ENCODE results near the gene PCGF5. TPM values are rescaled to one million over a fixed set of nuclear protein-coding genes. Genes with fewer than 3 reads are reported as not detected.
"Not testable (repeated sequence)": the region's sequence is repeated elsewhere in the genome, so short reads cannot be mapped to it uniquely, and the experiment has no call there.

Gene PCGF5
- total RNA-seq = 39.8 TPM

DNA sequence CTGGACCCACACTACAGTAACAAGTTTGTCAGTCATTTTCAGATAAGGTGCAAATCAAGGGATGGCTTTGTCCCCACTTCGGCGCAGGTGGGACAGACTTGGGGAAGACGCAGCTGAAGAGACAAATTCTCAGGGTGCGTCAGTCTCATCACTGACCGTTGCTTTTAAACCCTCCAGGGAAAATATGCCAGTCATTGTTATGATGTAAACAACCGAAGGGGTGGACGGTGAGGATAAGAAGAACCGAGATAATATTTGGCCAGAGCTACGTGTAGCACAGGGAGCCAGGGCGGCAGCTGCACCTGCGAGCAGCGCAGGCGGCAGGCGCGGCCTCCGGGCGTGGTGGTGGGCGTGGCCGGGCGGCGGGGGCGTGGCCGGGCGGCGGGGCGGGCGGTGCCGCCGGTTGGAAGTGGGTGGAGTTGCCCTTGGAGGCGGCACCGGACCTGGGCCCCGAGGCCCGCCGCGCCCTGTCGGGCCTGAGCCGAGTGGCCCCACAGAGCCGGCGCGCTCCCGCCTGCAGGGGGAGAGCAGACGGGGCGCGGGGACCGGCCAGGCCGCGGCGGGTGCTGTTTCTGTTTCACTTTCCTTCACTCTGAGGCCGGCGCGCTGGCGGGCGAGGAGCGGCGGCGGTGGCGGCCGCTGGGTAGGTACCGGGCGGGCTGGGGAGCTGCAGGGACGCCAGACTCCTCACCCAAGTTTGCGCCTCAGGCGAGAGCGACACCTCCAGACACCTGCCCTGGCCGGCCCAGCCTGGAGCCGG, at the start of gene PCGF5:
TSS of gene PCGF5 (plus strand) at position 470 of the 760 bp plus-strand sequence. CDS start 2,209 bp downstream, outside the sequence.
- Histone ChIP-seq H3K9me3 (no peaks in the 10 kb centered on the region), H3K36me3 (peaks cover 0 to 3% of the 10 kb centered on the region in 2 donors), H3K27ac (peak within 1 kb of the TSS; percentile 88 to 99), H3K27me3 (no peaks in the 10 kb centered on the region), H3K4me3 (peak within 1 kb of the TSS; percentile 75 to 100), H3K4me1 (peaks cover 8 to 29% of the 10 kb centered on the region in 2 donors)
- intact Hi-C loops (cut with DNase I) = loop anchor here (1.0 to 2.0 kb wide), 3 partner anchors 24 to 56 kb away; no protein-coding TSS in a partner anchor
- peak; percentile 60 to 94 for DNase-seq (ENCODE audit: low spot score in 2 of 2)
- TF ChIP-seq, protein P1, sequence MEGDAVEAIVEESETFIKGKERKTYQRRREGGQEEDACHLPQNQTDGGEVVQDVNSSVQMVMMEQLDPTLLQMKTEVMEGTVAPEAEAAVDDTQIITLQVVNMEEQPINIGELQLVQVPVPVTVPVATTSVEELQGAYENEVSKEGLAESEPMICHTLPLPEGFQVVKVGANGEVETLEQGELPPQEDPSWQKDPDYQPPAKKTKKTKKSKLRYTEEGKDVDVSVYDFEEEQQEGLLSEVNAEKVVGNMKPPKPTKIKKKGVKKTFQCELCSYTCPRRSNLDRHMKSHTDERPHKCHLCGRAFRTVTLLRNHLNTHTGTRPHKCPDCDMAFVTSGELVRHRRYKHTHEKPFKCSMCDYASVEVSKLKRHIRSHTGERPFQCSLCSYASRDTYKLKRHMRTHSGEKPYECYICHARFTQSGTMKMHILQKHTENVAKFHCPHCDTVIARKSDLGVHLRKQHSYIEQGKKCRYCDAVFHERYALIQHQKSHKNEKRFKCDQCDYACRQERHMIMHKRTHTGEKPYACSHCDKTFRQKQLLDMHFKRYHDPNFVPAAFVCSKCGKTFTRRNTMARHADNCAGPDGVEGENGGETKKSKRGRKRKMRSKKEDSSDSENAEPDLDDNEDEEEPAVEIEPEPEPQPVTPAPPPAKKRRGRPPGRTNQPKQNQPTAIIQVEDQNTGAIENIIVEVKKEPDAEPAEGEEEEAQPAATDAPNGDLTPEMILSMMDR (IDR thresholded peaks at IDR 0.05) = peak; percentile 11 to 53 (median 22)

DNA sequence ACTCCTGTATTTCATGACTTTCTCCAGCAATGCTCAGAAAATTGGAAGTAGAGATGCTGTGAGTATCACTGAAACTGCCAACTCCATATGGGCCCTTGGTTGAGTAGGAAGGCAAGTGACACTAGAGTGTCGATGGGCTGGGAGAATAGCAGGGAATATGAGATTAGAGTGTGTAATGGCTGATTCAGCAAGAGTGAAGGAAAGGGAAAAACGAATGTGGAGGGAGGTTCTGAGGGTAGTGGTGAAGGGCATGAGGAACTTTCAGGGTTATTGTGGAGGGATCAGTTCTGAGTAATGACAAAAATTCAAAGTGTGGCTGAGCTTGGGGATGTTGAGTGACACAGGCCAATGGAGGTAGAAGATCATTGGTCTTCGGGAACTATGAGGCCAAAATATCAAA, 49.0 kb upstream of the PCGF5 start:
- no peak overlapping the region for H3K4me3 ChIP-seq
- no peak overlapping the region for H3K27ac ChIP-seq
- DNase-seq (ENCODE audit: low spot score in 2 of 2) = no peak
- no peaks in the 10 kb centered on the region for H3K9me3 ChIP-seq
- H3K36me3 ChIP-seq = no peaks in the 10 kb centered on the region
- intact Hi-C loops (cut with DNase I) = no loop called here
- H3K27me3 ChIP-seq = no peaks in the 10 kb centered on the region
- peaks cover 0 to 2% of the 10 kb centered on the region in 2 donors for H3K4me1 ChIP-seq
- TF ChIP-seq, protein P1 (IDR thresholded peaks at IDR 0.05) = no peak

DNA sequence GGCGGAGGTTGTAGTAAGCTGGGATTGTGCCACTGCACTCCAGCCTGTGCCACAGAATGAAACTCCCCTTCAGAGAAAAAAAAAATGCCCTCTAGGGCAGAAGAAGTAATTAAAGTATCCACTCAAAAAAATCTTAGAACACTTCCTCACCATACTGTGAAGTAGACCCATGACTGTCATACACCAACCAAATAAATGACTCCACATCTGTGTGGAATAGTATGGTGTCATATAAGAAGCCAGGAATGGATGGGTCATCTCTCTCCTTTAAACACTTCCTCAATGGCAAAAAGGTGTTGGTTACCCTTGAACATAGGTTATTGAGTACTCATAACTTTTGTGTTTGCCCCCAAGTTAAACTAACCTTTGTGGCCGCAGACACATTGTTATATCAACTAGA, 48.1 kb upstream of the PCGF5 start:
- H3K9me3 ChIP-seq = no peaks in the 10 kb centered on the region
- intact Hi-C loops (cut with DNase I) = no loop called here
- peak overlapping the region in 1 of 2 donors; percentile 20 for H3K27ac ChIP-seq
- H3K36me3 ChIP-seq = no peaks in the 10 kb centered on the region
- H3K4me3 ChIP-seq = no peak overlapping the region
- TF ChIP-seq, protein P1 (IDR thresholded peaks at IDR 0.05) = no peak
- no peak for DNase-seq (ENCODE audit: low spot score in 2 of 2)
- H3K4me1 ChIP-seq = no peaks in the 10 kb centered on the region
- H3K27me3 ChIP-seq = no peaks in the 10 kb centered on the region

DNA sequence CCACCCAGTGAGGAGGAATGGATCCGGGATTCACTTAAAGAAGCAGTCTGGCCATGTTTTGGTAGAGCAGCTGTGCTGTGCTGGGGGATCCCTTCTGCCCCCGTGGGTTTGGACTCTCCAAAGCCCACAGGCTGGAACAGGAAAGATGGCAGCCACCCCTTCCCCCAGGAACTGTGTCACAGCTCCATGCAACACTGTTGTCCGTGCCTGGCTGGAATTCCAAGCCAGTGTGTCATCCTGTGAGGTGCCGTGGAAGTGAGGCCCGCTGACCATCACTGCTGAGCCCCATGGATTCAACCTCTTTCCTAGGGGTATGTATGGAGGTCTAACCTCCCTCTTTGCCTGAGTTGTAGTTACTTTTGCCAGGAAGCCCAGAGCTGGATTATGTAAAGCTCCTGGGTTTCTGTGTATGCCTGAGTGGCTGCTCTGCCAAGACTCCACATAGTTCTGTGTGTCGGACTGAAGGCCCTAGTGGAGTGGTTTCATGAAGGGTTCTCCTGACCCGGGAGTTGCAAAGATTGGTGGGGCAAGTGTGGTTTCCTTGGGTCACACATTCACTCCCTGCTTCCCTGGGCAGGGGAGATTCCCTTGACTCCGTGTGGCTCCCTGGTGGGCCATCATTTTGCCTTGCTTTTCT, 35.1 kb upstream of the PCGF5 start:
- Histone ChIP-seq H3K27ac (peak overlapping the region; percentile 79 to 81), H3K27me3 (no peaks in the 10 kb centered on the region), H3K36me3 (no peaks in the 10 kb centered on the region), H3K4me1 (peaks cover 3 to 31% of the 10 kb centered on the region in 2 donors), H3K9me3 (peaks cover 0 to 9% of the 10 kb centered on the region in 2 donors), H3K4me3 (no peak overlapping the region)
- TF ChIP-seq, protein P1 (IDR thresholded peaks at IDR 0.05) = no peak
- peak in 1 of 2 donors; percentile 70 for DNase-seq (ENCODE audit: low spot score in 2 of 2)
- intact Hi-C loops (cut with DNase I) = no loop called here

DNA sequence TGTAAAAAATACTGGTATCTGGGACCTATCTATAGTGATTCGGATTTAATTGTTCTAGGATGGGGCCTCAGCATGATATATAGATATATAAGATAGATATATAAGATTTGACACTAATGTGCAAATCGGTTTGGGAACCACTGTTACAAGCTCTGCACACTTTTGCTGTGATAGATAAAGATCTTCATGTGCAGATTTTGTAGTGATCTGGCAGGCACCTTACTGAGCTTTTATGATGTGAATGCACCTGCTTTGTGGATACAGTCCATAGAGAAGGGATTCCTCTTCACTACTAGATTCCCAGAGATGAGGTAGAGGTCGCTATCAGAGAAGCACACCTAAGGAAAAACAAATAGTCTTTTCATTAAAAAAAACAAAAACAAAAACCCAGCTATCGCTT, 33.3 kb upstream of the PCGF5 start:
- TF ChIP-seq, protein P1 (IDR thresholded peaks at IDR 0.05) = no peak
- no peak overlapping the region for H3K4me3 ChIP-seq
- H3K4me1 ChIP-seq = peaks cover 3 to 47% of the 10 kb centered on the region in 2 donors
- DNase-seq (ENCODE audit: low spot score in 2 of 2) = no peak
- no peaks in the 10 kb centered on the region for H3K27me3 ChIP-seq
- no peak overlapping the region for H3K27ac ChIP-seq
- no peaks in the 10 kb centered on the region for H3K36me3 ChIP-seq
- H3K9me3 ChIP-seq = peaks cover 0 to 9% of the 10 kb centered on the region in 2 donors
- intact Hi-C loops (cut with DNase I) = no loop called here

DNA sequence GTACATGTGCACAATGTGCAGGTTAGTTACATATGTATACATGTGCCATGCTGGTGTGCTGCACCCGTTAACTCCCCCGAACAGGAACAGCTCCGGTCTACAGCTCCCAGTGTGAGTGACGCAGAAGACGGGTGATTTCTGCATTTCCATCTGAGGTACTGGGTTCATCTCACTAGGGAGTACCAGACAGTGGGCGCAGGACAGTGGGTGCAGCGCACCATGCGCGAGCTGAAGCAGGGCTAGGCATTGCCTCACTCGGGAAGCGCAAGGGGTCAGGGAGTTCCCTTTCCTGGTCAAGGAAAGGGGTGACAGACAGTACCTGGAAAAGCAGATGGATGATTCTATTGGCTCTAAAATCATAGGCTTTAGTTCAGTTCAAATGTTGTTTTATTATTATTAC, 32.5 kb upstream of the PCGF5 start:
- H3K36me3 ChIP-seq; H3K27me3 ChIP-seq; H3K4me3 ChIP-seq; DNase-seq (ENCODE audit: low spot score in 2 of 2); H3K9me3 ChIP-seq; H3K27ac ChIP-seq; intact Hi-C loops (cut with DNase I): not testable (repeated sequence)
- H3K4me1 ChIP-seq = peaks cover 3 to 54% of the 10 kb centered on the region in 2 donors
